ENCODE data around the gene RASGRF2.
"Not testable (repeated sequence)": the region's sequence is repeated elsewhere in the genome, so short reads cannot be mapped to it uniquely, and the experiment has no call there.

Gene RASGRF2

GRCh38 chr5:81265101-81265500 lies 304.9 kb downstream of the RASGRF2 start:
- TF ChIP-seq EZH2phosphoT487 (IDR thresholded peaks at IDR 0.05; ENCODE audit: borderline replicate concordance) (no peak), CTCF (conservative IDR thresholded peaks at IDR 0.05; ENCODE audit: low read length) (no peak)
- H3K4me1 ChIP-seq (ENCODE audit: insufficient read depth, low read length, poor library complexity, severe bottlenecking) = no peaks in the 10 kb centered on the region
- H3K9me2 ChIP-seq (replicated peaks; ENCODE audit: low read depth, low read length) = no peaks in the 10 kb centered on the region
- no peak overlapping the region for H2AFZ ChIP-seq (ENCODE audit: low read length)
- no peaks in the 10 kb centered on the region for H3K9me3 ChIP-seq (ENCODE audit: insufficient read depth, low read depth, low read length)
- H3K36me3 ChIP-seq (ENCODE audit: insufficient read depth, low read length) = no peaks in the 10 kb centered on the region
- H3K79me2 ChIP-seq (ENCODE audit: insufficient read depth, low read length) = peaks cover 3% of the 10 kb centered on the region; the same call in 1 of the 2 replicates
- H3K4me2 ChIP-seq (ENCODE audit: low read depth, low read length, poor library complexity, severe bottlenecking) = no peak overlapping the region
- no peaks in the 10 kb centered on the region for H3F3A ChIP-seq (ENCODE audit: low read depth)
- no peak overlapping the region for H3K9ac ChIP-seq (ENCODE audit: low read depth, low read length, poor library complexity, severe bottlenecking)
- H4K20me1 ChIP-seq (ENCODE audit: insufficient read depth, low read length, poor library complexity, severe bottlenecking) = no peaks in the 10 kb centered on the region
- H3K4me3 ChIP-seq (ENCODE audit: low read length, poor library complexity, severe bottlenecking) = no peak overlapping the region
- H3K27me3 ChIP-seq (ENCODE audit: insufficient read depth, low read length, poor library complexity, severe bottlenecking) = no peaks in the 10 kb centered on the region

- Histone ChIP-seq H4K20me1 (ENCODE audit: insufficient read depth, low read length, poor library complexity, severe bottlenecking) (no peaks in the 10 kb centered on the region), H2AFZ (ENCODE audit: low read length) (no peak overlapping the region), H3K9me2 (replicated peaks; ENCODE audit: low read depth, low read length) (no peaks in the 10 kb centered on the region), H3K4me2 (ENCODE audit: low read depth, low read length, poor library complexity, severe bottlenecking) (no peak overlapping the region), H3K27me3 (ENCODE audit: insufficient read depth, low read length, poor library complexity, severe bottlenecking) (no peaks in the 10 kb centered on the region), H3F3A (ENCODE audit: low read depth) (no peaks in the 10 kb centered on the region), H3K36me3 (ENCODE audit: insufficient read depth, low read length) (no peaks in the 10 kb centered on the region), H3K9me3 (ENCODE audit: insufficient read depth, low read depth, low read length) (no peaks in the 10 kb centered on the region), H3K4me1 (ENCODE audit: insufficient read depth, low read length, poor library complexity, severe bottlenecking) (no peaks in the 10 kb centered on the region), H3K9ac (ENCODE audit: low read depth, low read length, poor library complexity, severe bottlenecking) (no peak overlapping the region), H3K79me2 (ENCODE audit: insufficient read depth, low read length) (peaks cover 7% of the 10 kb centered on the region; the same call in 1 of the 2 replicates), H3K4me3 (ENCODE audit: low read length, poor library complexity, severe bottlenecking) (no peak overlapping the region)
- no peak for TF ChIP-seq EZH2phosphoT487 (IDR thresholded peaks at IDR 0.05; ENCODE audit: borderline replicate concordance)
- TF ChIP-seq CTCF (conservative IDR thresholded peaks at IDR 0.05; ENCODE audit: low read length) = no peak
Measured at GRCh38 chr5:81268521-81269196, 308.5 kb downstream of the RASGRF2 start.

- no peaks in the 10 kb centered on the region for H3F3A ChIP-seq (ENCODE audit: low read depth)
- no peaks in the 10 kb centered on the region for H4K20me1 ChIP-seq (ENCODE audit: insufficient read depth, low read length, poor library complexity, severe bottlenecking)
- H3K4me3 ChIP-seq (ENCODE audit: low read length, poor library complexity, severe bottlenecking) = no peak overlapping the region
- no peaks in the 10 kb centered on the region for H3K27me3 ChIP-seq (ENCODE audit: insufficient read depth, low read length, poor library complexity, severe bottlenecking)
- no peaks in the 10 kb centered on the region for H3K9me3 ChIP-seq (ENCODE audit: insufficient read depth, low read depth, low read length)
- H3K9me2 ChIP-seq (replicated peaks; ENCODE audit: low read depth, low read length) = no peaks in the 10 kb centered on the region
- TF ChIP-seq CTCF (conservative IDR thresholded peaks at IDR 0.05; ENCODE audit: low read length) (no peak), EZH2phosphoT487 (IDR thresholded peaks at IDR 0.05; ENCODE audit: borderline replicate concordance) (no peak)
- peaks cover 7% of the 10 kb centered on the region; the same call in 1 of the 2 replicates for H3K79me2 ChIP-seq (ENCODE audit: insufficient read depth, low read length)
- no peak overlapping the region for H3K4me2 ChIP-seq (ENCODE audit: low read depth, low read length, poor library complexity, severe bottlenecking)
- no peaks in the 10 kb centered on the region for H3K4me1 ChIP-seq (ENCODE audit: insufficient read depth, low read length, poor library complexity, severe bottlenecking)
- H3K9ac ChIP-seq (ENCODE audit: low read depth, low read length, poor library complexity, severe bottlenecking) = no peak overlapping the region
- H3K36me3 ChIP-seq (ENCODE audit: insufficient read depth, low read length) = no peaks in the 10 kb centered on the region
- no peak overlapping the region for H2AFZ ChIP-seq (ENCODE audit: low read length)
Measured at GRCh38 chr5:81269751-81270393, 309.7 kb downstream of the RASGRF2 start.

- not testable (repeated sequence) for H3K4me3 ChIP-seq (ENCODE audit: low read length, poor library complexity, severe bottlenecking); H3K27me3 ChIP-seq (ENCODE audit: insufficient read depth, low read length, poor library complexity, severe bottlenecking); H3K9me3 ChIP-seq (ENCODE audit: insufficient read depth, low read depth, low read length); H3K4me1 ChIP-seq (ENCODE audit: insufficient read depth, low read length, poor library complexity, severe bottlenecking); H2AFZ ChIP-seq (ENCODE audit: low read length); H3K4me2 ChIP-seq (ENCODE audit: low read depth, low read length, poor library complexity, severe bottlenecking); H3K9ac ChIP-seq (ENCODE audit: low read depth, low read length, poor library complexity, severe bottlenecking); H3F3A ChIP-seq (ENCODE audit: low read depth); H3K36me3 ChIP-seq (ENCODE audit: insufficient read depth, low read length); H4K20me1 ChIP-seq (ENCODE audit: insufficient read depth, low read length, poor library complexity, severe bottlenecking); H3K9me2 ChIP-seq (replicated peaks; ENCODE audit: low read depth, low read length)
- H3K79me2 ChIP-seq (ENCODE audit: insufficient read depth, low read length) = peaks cover 11% of the 10 kb centered on the region; the same call in 1 of the 2 replicates
Measured at GRCh38 chr5:81270394-81271027, 310.3 kb downstream of the RASGRF2 start.

All from Loucy (cell line).